Measurements from ENCODE around the gene FBXO10.
A peak's percentile ranks its signal among the peaks of the same experiment; 100 is the strongest.

Gene FBXO10

DNA sequence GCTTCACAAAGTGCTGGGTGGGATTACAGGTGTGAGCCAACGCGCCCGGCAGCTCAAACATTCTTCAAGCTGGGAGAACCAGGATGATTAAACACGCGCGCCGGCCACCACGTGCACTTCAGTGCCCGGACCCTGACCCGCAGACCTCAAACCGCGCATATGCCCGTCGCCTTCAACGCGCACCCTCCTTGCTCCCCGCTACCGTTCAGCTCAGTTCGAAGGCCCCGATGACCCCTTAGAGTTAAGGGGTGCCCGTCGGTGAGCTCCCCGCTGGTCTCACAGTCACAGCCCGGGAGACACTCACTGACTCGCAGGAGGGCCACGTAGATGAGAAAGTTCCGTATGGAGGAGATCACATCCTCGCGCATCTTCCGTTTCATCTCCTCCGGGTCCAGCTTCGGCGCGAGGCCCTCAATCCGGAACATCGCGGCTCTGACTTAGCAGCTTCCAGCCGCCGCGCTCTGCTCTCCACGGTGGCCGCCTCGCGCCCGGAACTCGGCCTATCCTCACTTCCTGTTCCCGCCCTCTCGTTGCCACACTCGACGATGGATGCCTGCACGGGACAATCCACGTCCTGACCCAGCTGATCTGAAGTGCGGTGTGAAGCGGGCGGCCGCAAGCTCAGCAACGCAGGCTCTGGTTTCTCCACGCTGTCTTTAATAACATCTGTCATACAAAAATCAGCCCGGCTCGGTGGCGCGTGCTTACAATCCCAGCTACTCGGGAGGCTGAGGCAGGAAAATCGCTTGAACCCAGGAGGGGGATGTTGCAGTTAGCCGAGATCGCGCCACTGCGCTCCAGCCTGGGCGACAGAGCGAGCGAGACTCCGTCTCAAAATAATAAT lies 16.1 kb upstream of the FBXO10 start, which contains the start of gene TOMM5:
Gene TOMM5 (minus strand): TSS at position 490 of the 844 bp plus-strand sequence. CDS start 65 bp downstream, at position 425.
- peak; percentile 88 to 89 for DNase-seq

DNA sequence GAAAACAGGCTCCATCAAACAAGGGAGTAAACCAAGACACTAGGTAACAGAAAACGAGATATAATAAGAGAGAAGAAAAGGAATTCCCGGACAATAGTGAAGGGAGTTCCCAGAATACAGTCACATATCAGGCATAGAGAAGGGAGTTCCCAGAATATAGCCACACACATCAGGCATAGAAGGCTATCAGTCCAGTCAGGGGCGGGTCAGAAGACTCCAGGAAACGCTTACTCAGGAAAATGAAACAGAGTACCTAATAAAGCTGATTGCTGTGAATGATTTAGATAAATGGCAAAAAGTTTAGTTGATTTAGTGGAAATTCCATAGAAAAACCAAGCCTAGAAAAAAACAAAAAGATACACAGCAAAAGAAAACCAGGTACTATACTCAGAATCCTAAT lies 11.3 kb upstream of the FBXO10 start:
- no peak for DNase-seq

DNA sequence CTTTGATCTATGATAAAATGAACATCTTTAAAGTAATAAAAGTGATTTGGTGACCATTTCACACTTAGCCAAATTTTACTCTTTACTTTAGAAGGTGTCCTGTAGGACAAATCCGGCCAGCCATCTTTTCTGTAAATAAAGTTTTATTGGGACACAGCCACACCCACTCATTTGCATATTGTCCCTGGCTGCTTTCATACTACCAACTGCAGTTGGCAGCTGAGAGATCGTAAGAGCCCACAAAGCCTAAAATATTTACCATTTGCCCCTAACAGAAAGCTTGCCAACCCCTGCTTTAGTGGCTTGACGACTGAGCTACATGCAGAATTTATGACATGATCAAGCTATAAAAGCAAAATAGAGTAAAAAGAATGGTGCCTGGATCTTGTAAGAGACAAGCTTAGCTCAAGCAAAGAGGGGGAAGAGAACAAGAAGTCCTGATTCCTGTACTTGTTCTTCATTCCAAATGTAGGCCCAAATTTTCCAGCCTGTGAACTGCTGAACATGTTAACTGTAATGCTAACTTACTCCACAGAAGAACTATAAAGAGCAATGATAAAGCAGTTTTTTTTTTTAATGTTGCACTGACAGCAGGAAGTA lies 7.4 kb upstream of the FBXO10 start:
- no peak for DNase-seq

DNA sequence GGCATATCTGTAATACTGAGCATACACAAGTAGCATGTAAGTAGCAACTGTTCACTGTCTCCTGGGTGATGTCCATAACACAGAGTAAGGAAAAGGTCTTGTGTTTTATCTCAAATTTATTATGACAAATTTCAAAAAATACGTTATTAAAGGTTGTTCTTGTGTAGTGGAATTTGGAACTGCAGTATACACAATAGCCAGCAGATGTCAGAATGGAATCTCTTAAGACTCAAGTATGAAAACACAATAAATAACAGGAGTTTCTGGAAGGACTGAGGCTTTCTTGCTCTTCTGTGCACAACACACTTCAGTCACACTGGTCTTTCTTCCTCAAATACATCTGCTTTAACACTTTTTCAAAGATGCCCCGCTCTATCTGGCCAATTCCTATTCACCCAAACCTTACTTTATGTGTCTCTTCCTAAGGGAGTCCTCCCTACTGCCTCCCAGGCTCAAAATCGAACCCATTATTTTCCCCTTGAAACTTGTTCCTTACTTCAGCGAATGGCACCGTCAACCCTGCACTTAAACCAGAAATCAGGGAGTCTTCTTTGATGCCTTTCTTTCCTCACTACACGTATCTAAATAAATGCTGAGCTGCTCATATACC lies 6.5 kb upstream of the FBXO10 start:
- DNase-seq: no peak

DNA sequence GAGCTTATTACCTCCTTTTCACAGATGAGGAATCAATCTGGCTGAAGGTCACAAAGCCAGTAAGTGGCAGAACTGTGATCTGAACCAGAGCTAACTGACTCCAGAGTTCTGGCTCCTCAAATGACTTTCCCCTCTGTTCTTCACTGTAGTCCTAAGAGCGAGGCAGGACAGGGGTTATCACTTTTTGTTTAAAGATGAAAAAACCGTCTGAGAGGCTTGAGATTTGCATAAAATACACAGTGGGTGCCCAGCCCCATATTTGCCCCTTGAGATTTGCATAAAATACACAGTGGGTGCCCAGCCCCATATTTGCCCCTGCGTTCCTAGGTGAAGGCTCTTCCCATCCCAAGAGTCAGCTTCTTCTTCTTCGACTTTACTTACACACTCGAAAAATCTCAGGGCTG lies 667 bp downstream of the FBXO10 start:
- DNase-seq: no peak

DNA sequence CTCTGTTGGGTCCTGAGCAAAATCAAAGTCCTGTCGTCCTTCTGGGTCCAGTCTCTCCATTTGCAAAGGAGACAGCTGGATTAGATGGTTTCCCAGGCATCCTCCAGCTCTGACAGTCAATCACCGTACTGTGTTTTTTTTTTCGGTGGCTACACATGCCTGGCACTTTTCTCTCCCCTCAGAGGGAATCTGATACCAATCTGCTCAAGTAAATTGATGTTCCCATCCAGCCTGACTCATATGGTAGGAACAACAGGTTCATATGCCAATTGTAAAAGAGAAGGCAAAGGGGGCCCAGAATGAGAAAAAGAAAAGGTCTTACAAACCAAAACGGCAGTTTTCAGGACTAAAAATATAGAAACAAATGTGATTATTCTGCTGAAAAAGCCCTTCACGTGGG lies 1.2 kb downstream of the FBXO10 start:
- DNase-seq: no peak

DNA sequence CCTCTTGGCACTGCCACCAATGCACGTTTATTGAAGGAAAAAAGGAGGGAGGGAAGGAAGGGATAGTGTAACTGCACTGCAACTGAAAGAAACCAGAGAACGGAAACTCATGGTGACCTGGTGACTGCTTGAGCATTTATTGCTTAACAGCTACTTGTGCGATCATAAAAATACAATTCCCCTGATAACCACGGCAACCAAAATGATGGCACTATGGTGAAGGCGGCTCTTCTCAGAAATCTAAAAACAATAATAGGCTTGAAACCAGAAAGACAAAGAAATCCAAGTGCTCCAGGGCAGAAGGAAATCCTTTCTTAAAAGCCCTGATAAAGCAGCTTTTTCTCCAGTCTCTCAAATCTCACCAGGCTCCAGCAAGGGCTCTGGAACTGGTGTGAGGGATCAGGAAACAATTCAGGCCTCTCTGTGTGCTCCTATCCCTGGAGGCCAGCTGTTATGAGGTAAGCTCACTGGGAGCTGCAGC lies 1.9 kb downstream of the FBXO10 start:
- DNase-seq: no peak

DNA sequence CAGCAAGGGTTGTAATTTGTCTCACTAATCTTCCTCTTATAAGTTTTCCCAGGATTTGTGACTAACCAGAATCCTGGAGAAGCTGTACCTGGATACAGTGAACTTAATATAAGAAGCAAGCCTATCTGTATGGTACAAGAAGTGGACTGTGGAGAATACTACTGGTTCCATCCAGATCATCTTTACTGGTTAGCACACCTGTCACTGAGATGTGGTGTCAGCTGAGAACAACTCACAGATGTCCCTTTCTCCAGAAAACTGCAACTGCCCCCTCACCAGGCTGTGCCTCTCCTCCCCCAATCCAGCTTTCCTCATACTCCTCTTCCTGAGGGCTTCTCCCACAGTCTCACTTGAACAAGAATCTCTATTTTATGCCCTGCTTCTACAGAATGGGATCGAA lies 4.9 kb downstream of the FBXO10 start:
- DNase-seq: no peak

DNA sequence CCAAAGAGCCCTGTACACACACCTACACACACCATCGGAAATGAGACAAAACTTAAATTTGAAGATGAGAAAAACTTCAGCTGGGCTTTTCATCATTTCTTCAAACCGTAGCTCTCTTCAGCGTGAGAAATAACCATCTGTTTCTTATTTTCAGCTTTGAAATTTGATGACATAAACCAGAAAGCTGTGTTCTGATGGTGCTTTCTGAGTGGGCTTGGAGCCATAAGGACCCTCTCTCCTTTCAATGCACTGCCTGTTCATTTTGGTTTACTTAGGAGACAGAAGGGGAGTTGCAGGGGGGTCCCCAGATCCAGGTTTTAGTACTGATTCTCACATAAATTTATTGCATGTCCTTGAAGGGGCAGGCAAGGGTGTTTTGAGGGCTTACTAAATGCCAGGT lies 9.5 kb downstream of the FBXO10 start:
- DNase-seq: no peak

DNA sequence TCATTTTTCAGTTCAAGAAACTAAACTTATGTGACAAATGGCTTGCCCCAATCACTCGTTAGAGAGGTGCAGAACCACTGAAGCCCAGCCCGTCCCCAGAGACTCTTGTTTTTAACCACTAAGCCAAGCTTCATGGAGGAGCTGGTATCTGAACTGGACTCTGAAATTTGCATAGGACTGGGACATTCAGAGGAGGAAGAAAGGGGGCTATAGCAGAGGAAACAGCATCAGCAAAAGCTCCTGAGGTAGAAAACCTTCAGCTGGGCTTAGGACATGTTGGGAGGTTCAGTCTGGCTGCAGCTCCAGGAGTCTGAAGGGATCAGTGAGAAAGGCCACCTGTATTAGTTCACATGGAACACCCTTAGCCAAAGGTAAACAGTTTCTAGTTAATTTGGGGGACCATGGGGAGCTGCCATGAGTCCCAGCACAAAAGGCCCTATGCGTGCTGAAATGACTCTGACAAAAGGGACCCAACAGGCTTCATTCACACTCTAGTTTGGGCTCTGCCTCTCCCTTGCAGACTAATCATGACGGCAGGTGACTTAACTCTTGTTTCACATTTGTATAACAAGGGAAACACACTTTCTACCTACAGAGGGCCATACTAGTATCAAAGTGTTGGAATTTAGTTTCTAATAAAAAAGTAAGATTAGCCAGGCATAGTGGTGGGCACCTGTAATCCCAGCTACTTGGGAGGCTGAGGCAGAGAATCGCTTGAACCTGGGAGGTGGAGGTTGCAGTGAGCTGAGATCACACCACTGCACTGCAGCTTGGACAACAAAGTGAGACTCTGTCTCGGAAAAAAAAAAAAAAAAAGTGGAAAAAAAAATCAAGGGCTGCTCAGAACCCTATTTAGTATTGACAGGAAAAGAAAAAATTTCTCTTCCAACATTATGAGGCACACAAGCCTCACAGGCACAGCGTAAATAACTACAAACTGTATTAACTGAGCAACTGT lies 10.2 kb downstream of the FBXO10 start:
- no peak for DNase-seq

DNA sequence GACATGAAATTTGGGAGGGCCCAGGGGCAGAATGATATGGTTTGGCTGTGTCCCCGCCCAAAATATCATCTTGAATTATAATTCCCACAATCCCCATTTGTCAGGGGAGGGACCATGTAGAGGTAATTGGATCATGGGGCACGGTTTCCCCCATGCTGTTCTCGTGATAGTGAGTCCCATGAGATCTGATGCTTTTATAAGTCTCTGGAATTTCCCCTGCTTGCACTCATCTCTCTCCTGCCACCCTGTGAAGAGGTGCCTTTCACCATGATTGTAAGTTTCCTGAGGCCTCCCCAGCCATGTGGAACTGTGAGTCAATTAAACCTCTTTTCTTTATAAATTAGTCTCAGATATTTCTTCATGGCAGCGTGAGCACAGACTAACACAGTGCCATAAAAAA lies 11.3 kb downstream of the FBXO10 start:
- DNase-seq: no peak

DNA sequence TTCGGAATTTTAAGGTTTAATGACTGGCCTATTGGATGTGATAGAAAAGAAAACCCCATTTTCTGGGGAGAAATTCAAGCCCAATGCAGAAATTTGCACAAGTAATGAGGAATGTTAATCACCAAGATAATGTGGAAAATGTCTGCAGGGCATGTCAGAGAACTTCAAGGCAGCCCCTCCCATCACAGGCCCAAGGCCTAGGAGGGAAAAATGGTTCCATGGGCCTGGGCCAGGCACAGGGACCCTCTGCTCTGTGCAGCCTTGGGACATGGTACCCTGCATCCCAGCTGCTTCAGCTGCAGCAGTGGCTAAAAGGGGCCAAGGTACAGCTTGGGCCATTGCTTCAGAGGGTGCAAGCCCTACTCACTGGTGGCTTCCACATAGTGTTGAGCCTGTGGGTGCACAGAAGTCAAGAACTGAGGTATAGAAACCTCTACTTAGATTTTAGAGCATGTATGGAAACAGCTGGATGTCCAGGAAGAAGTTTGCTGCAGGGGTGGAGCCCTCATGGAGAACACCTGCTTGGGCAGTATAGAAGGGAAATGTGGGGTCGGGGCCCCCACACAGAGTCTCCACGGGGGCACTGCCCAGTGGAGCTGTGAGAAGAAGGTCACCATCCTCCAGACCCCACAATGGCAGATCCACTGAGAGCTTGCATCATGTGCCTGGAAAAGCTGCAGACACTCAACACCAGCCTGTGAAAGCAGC lies 12.2 kb downstream of the FBXO10 start:
- no peak for DNase-seq

DNA sequence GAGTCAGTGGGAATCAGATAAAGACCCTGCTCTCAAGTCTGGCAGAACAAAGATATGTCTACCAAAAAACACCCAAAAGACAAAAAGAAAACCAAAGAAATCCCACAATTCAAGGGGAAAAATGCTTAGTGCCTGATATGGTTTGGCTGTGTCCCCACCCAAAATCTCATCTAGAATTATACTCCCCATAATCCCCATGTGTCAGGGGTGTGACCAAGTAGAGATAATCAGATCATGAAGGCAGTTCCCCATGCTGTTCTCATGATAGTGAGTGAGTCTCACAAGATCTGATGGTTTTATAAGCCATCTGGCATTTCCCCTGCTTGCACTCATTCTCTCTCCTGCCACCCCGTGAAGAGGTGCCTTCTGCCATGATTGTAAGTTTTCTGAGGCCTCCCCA lies 13.4 kb downstream of the FBXO10 start:
- DNase-seq: no peak

DNA sequence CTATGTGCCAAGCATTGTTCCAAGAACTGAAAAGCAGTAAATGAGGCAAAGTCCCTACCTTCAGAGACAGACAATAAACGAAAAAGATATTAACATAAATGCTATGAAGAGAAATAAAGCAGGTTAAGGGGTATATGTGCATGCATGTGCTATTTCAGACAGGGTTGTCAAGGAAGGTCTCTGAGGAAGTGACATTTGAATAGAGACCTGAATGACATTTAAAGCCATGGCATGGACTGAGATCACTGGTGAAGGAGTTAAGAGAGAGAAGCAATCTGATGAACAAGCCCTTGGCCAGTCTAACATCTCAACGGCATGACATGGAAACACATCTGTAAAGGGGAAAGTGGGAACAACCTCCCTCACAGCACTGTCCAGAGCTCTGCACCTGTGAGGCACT lies 14.5 kb downstream of the FBXO10 start:
- no peak for DNase-seq

DNA sequence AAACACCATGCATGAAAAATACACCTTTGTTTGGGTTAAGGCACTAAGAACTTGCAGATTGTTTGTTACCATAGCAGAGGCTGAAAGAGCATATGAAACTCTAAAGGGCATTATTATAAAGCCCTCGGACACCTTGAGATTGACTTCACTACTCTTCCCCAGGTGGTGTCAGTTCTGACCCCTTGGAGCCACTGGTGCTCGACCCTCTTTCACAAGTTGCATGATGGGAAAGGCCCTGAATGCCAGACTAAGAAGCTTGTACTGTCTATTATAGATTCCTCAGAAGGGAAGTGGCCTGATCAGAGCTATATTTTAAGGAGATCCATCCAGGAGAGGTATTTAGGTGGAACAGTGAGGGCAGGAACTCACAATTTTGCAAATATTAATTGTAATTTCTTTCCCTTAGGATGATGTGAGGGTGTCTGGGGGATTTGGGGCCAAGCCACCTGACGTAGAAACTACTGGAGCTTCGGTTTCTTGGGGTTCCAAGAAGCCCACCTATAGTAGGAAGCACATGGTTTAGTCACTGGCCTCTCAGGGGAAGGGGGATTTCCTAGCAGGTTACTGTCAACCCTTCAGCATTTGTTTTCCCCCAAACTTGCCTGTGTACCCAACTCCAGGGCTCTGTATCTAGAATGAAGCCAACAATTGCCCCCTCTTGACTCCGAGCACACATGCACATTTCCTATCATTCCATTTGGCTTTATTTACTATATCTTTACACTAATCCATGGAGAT lies 16.2 kb downstream of the FBXO10 start:
- DNase-seq: no peak

DNA sequence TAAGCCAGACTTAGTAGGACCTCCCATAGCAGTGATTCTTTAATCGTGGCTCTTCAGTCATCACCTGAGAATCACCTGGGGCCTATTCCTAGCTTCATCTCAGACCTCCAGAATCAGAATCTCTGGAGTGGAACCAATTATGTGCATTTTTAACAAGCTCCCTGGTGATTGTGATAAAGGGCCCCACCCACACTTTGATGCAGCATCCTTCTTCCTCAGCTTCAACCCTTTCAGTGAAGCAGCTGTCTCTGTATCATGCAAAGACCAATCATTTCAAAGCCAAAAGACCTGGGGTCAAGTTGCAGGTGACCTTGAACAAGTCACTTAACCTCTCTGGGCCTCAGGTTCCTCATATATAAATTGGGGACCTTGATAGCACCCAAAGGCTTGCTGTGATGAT lies 17.1 kb downstream of the FBXO10 start:
- no peak for DNase-seq

DNA sequence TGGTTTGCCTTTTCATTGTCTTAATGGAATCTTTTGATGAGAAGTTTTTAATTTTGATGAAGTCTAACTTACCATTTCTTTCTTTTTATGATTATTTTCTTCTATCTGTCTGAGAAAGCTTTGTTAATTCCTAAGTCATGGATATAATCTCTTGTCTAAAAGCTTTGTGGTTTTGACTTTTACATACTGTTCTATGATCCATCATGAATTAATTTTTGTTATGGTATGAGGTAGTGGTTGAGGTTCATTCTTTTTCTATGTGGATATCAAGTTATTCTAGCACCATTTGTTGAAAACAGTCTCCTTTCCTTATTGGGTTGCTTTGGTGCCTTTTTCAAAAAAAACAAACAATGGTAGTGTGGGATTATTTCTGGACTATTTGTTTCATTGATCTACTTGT lies 20.4 kb downstream of the FBXO10 start:
- no peak for DNase-seq

DNA sequence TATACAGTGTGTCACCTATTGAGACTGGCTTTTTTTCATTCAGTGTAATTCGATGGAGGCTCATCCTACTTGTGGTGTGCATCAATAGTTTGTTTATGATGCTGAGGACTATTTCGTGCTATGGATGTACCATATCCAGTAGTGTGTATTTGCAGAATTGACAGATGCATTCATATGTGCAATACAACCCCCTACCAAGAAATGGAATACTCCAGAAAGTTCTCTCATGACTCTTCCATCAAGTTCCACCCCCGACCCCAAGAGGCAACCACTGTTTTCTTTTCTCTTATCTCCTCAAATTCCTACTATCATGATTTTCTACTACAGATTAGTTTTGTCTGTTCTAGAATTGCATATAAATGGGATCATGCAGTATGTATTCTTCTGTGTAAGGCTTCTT lies 21.9 kb downstream of the FBXO10 start:
- DNase-seq: no peak

DNA sequence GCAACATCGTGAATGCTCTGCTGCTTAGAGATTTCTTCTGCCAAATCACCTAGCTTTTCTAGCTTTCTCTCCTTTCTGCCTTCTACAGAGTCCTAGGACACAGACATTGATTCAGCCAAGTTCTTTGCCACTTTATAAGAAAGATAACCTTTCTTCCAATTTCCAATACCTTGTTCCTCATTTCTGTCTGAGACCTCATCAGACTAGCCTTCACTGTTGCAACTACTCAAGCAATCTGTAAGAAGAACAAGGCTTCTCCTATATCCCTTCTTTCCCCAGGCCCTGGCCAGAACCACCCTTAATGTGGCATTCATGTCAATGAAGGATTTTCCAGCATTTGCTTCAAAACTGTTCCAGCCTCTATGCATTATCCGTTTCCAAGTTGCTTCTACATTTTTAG lies 24.3 kb downstream of the FBXO10 start:
- no peak for DNase-seq

DNA sequence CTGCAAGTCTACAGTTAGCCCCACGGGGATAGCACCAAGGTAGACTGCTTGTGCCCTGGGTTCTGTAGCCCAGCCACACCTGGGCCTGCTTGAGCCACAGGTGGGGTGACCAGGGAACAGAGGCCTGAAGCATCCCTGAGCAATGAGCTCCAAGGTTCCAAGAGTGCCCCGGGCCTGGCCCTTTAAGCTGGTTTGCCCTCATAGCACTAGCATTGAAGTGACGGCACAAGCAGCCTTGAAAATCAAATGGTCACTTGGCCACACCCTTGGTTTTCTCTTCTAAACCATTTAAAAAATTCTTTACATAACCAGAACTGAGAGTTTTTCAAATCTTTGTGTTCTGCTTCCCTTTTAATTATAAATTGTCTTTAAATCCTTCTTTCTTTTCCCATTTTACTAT lies 24.7 kb downstream of the FBXO10 start:
- no peak for DNase-seq

DNA sequence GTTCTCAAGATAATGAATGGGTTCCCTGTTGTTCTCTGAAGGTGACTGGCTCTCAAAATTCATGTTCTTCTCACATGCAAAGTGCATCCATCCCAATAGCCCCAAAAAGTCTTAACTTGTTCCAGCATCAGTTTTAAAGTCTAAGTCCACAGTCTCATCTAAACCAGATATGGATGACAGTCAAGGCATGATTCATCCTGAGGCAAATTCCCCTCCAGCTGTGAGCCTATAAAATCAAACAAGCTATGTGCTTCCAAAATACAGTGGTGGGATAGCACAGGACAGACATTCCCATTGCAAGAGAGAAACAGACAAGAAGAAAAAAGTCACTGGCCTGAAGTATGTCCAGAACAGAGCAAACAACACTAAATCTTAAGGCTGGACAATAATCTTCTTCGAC lies 25.4 kb downstream of the FBXO10 start:
- no peak for DNase-seq

DNA sequence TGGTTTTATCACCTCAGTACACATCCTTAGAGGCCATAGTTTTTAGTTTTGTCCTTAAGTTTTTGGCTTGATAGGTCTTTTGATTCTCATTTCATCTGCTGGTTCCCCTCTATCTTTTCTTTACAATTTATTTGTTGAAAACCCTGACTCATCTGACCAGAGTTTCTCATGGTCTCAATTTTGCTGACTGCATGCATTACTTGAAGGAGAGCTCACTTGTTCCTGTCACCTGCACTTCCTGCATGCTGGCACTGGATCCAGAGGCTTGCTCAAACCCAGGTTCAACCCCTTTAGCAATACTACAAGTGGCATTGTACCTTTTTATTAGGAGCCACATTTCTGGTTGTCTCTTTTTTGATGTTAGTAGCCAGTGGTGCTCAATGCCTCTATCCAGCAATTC lies 26.7 kb downstream of the FBXO10 start:
- DNase-seq: no peak
